GM13977 (cell line): ENCODE measurements around the gene TTLL5.

Source experiments
- DNase-seq: peaks from one replicate; pipeline ENCODE4 v3.0.0; 2012; ENCODE audit warnings: low spot score
- in situ Hi-C: fragments of 300-500 bp; cut with MboI; formaldehyde crosslinking; loops from one replicate; pipeline ENCODE4 v1.12.0; 2022; ENCODE audit warnings: low sequenced_read_pairs, low pct_unique_long_range_greater_than_20kb, mixed read lengths, inconsistent platforms; ENCODE audit not compliant: unreplicated experiment
- TF ChIP-seq, protein P1 (sequence below): IDR thresholded peaks from 2 replicates; pipeline ENCODE4 v1.5.1; 2012; ENCODE audit warnings: mild to moderate bottlenecking, control low read depth; ENCODE audit not compliant: insufficient read depth; ENCODE audit errors: extremely low read depth, missing control alignments

The TTLL5 gene

DNA sequence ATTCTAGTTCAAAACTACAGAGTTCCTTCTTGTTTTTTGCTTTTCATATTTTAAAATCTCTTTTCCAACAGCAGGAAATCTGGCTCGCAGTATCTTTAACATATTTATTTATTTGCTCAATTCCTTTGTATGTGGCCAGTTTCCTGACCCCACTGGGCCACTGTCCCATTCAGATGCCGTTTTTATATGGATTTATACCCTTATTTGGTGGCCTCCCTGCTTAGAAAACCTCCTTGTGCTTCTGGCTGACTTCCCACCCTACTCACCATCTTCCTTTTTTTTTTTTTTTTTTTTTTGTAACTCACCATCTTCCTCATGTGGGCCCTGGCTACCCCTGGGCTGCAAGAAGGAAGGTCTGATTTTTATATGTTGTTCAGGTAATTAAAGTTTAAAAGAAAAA, 53.9 kb downstream of the TTLL5 start:
- DNase-seq = no peak
- TF ChIP-seq, protein P1, sequence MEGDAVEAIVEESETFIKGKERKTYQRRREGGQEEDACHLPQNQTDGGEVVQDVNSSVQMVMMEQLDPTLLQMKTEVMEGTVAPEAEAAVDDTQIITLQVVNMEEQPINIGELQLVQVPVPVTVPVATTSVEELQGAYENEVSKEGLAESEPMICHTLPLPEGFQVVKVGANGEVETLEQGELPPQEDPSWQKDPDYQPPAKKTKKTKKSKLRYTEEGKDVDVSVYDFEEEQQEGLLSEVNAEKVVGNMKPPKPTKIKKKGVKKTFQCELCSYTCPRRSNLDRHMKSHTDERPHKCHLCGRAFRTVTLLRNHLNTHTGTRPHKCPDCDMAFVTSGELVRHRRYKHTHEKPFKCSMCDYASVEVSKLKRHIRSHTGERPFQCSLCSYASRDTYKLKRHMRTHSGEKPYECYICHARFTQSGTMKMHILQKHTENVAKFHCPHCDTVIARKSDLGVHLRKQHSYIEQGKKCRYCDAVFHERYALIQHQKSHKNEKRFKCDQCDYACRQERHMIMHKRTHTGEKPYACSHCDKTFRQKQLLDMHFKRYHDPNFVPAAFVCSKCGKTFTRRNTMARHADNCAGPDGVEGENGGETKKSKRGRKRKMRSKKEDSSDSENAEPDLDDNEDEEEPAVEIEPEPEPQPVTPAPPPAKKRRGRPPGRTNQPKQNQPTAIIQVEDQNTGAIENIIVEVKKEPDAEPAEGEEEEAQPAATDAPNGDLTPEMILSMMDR = no peak
- in situ Hi-C loops = loop anchor here (10.0 to 25.0 kb wide), 2 partner anchors 270 to 672 kb away; partner anchors contain the start of genes ESRRB, IFT43 and TGFB3

DNA sequence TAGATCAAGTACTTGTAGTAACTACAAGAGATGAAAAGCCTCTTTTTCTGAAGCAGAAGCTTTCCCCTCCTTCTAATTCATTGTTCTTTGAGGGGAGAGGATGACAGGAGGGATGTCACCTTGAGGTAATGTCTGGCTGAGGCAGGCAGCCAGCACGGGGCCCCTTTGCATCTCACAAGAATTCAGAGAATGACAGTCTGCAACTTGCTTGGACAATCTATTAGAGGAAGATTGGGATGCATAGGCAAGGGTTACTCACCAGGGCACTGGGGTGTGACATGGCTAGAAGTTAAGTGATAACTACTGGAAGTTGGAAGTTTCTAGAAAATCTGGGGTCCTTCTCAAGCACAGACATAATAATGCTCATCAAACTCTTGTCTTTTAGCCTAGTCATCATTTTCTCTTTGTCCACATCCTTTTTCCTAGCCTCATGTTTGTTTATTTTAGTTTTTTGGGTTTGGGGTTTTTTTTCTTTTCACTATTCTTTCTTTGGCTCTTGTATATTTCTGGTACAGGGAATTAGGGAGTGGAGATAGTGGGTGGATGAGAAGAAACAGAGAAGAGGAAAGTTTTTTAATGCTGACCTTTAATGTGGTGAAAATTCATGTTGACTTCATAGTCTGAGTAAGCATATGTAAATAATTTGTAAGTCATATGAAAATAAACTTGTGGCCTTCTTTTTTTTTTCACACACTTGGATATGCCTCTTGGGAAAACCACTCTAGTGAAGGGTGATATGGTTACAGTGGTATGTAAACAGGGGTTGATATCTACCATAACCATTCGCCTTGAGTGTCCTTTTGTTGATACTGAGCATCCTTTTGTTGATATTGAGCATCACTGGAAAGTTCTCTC, 55.1 kb downstream of the TTLL5 start:
- in situ Hi-C loops = loop anchor here (10.0 to 25.0 kb wide), 2 partner anchors 269 to 671 kb away; partner anchors contain the start of genes ESRRB, IFT43 and TGFB3

DNA sequence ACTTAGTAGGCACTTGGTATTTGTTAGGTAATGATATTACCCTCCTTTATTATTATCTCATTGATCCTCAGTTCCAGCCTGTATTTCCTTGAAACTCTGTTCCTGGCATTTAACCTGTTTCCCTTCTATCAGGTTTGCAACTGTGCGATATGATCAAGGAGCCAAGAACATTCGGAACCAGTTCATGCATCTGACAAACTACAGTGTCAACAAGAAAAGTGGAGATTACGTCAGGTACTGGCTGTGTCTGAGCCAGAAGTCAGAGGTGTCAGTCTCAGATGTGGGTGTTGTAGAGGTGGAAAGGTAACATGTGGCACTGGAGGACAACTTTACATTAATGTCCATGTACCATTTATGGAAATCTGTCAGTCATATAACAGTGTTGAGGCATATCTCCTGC, 56.7 kb downstream of the TTLL5 start:
- DNase-seq = no peak
- TF ChIP-seq, protein P1 = no peak
- in situ Hi-C loops = loop anchor here (10.0 to 25.0 kb wide), 2 partner anchors 267 to 670 kb away; partner anchors contain the start of genes ESRRB, IFT43 and TGFB3

More for the DNA sequence above, 55.1 kb downstream of the TTLL5 start:
- TF ChIP-seq, protein P1 = no peak
- no peak for DNase-seq

DNA sequence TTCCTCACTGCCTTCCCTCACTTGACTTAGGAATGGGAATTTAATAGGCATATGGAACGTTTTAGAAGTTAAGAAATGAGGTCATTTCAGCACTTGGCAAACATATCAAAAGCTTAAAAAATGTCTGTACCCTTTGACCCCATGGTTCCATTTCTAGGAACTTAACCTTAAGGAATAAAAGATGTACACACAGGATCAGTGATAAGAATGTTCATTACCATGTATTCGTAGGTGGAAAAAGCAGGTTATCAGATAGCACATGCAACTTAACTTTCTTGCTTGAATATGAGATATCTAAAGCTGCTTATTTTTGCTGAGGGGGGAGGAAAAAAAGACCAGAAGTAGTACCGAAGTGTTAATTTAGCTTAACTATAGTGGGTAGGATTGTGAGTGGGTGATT, 57.2 kb downstream of the TTLL5 start:
- no peak for DNase-seq
- in situ Hi-C loops = loop anchor here (10.0 to 25.0 kb wide), 2 partner anchors 267 to 669 kb away; partner anchors contain the start of genes ESRRB, IFT43 and TGFB3
- TF ChIP-seq, protein P1 = no peak

DNA sequence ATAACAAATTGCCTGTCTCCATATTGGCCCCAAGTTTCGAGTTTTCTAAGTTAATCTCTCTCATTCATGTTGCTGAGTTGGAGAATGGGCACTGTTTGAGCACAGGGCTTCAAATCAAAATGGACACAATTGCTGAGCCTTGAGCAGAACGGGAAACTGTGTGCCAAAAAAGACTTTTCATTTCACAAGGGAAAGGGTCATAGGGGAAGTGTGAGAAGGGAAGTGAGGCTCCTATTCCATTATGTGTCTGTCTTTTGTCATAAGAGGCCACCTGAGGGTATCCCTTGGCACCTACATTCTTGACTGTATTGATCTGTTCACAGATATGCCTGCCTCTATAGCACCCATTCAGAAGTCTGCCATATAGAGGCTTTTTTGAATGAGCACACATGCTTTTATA, 59.1 kb downstream of the TTLL5 start:
- DNase-seq = no peak
- TF ChIP-seq, protein P1 = no peak
- in situ Hi-C loops = loop anchor here (25.0 kb wide), 1 partner anchor 667 kb away; the partner anchor contains the start of gene ESRRB

DNA sequence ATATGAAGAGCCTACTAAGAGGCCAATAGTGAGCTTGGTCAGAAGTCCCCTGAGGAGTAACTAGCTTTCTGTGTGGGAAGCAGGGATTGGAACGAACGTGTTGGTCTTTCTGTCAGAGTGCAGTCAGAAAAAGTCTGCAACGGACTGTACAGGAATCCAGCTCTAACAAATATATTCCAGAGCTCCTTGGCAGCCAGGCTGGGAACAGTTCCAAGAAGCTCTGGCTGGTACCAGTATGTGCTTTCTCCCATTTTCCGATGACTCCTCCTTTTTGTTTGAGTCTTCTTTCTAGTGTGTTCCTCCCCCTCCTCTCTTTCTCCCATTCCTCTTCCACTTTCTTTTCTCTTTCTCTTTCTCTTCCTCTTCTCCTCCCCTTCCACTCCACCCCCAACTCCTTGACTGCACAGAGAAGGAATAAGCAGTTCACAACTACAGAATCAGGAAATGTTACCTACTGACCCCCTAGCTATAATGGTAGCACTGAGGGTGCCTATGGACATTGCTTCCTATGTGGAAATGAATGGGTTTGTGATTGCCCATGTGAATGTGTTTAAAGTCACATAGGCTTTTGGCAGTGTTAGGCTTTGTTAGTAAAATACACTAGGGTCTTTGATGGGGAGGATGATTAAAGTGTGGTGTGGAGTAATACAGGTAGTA, 59.9 kb downstream of the TTLL5 start:
- no peak for DNase-seq
- in situ Hi-C loops = loop anchor here (25.0 kb wide), 1 partner anchor 666 kb away; the partner anchor contains the start of gene ESRRB
- TF ChIP-seq, protein P1 = no peak
